Measurements from ENCODE around the gene STT3A. TPM values are rescaled to one million over a fixed set of nuclear protein-coding genes. Genes with fewer than 3 reads are reported as not detected.

Gene STT3A
- total RNA-seq, 1 experiment from 2014 or later = 156 TPM

- Histone ChIP-seq H3K4me3 (replicated peaks in 1 of 2; ENCODE audit: low read depth in 1 of 2, low read length in 2 of 2) (no peak overlapping the region), H3K79me2 (ENCODE audit: insufficient read depth, low read length) (0 out of 2 replicates have a peak, but pooled peaks cover 3% of the 10 kb centered on the region), H3K4me2 (ENCODE audit: low read length) (no peak overlapping the region), H3K9me2 (ENCODE audit: insufficient read depth) (no peaks in the 10 kb centered on the region), H3K9me3 (ENCODE audit: control insufficient read depth in 1 of 2, insufficient read depth in 1 of 2, low read depth in 1 of 2, low read length in 2 of 2) (no peaks in the 10 kb centered on the region), H2AFZ (ENCODE audit: low read depth, low read length, poor library complexity, severe bottlenecking) (no peak overlapping the region), H3K36me3 (ENCODE audit: control insufficient read depth in 1 of 2, insufficient read depth in 2 of 2, low read length in 2 of 2) (peaks cover 18 to 34% of the 10 kb centered on the region in 2 experiments), H3K27me3 (ENCODE audit: insufficient read depth, low read length) (no peaks in the 10 kb centered on the region), H3K4me1 (ENCODE audit: control insufficient read depth in 1 of 2, insufficient read depth in 2 of 2, low read length in 2 of 2) (no peaks in the 10 kb centered on the region), H3K27ac (ENCODE audit: low read depth, low read length) (no peak overlapping the region), H3K9ac (ENCODE audit: low read length) (no peak overlapping the region), H4K20me1 (ENCODE audit: insufficient read depth) (peaks cover 3% of the 10 kb centered on the region; the same call in 1 of the 2 replicates)
- ChIA-PET CTCF (no interaction called here), POLR2A (no interaction called here), RAD21 (ENCODE audit: low non-redundant PET in 1 of 2, low total read pairs in 2 of 2, uncharacterized antibody in 2 of 2, unreplicated experiment in 2 of 2) (no interaction called here)
- intact Hi-C loops (cut with micrococcal nuclease) = no loop called here
- TF ChIP-seq ZFX (IDR thresholded peaks at IDR 0.05) (no peak), ZBTB33 (IDR thresholded peaks at IDR 0.05; ENCODE audit: extremely low read depth, insufficient replicate concordance, low read length) (no peak), ZNF274 (IDR thresholded peaks at IDR 0.05; ENCODE audit: low read depth, low read length) (no peak), CBX3 (IDR thresholded peaks at IDR 0.05; ENCODE audit: low read depth) (no peak), POLR2A (IDR thresholded peaks at IDR 0.05; ENCODE audit: borderline replicate concordance, extremely low read depth, insufficient read depth, insufficient read length) (no peak), ELF1 (IDR thresholded peaks at IDR 0.05; ENCODE audit: borderline replicate concordance, low read depth) (no peak)
- BruUV-seq (replicated peaks) = no TSS peak
- no peak for ATAC-seq
- no peak for DNase-seq (ENCODE audit: low read depth, low spot score)
Measured at GRCh38 chr11:125638315-125638714, 45.7 kb downstream of the STT3A start.

GRCh38 chr11:125645871-125646270 is 53.2 kb downstream of the STT3A start:
- Histone ChIP-seq H4K20me1 (ENCODE audit: insufficient read depth) (no peaks in the 10 kb centered on the region), H3K79me2 (ENCODE audit: insufficient read depth, low read length) (peaks cover 22% of the 10 kb centered on the region), H3K9me2 (ENCODE audit: insufficient read depth) (no peaks in the 10 kb centered on the region), H3K9me3 (ENCODE audit: control insufficient read depth in 1 of 2, insufficient read depth in 1 of 2, low read depth in 1 of 2, low read length in 2 of 2) (no peaks in the 10 kb centered on the region), H3K4me1 (ENCODE audit: control insufficient read depth in 1 of 2, insufficient read depth in 2 of 2, low read length in 2 of 2) (no peaks in the 10 kb centered on the region), H3K9ac (ENCODE audit: low read length) (no peak overlapping the region), H2AFZ (ENCODE audit: low read depth, low read length, poor library complexity, severe bottlenecking) (no peak overlapping the region), H3K4me2 (ENCODE audit: low read length) (no peak overlapping the region), H3K4me3 (replicated peaks in 1 of 2; ENCODE audit: low read depth in 1 of 2, low read length in 2 of 2) (no peak overlapping the region), H3K27ac (ENCODE audit: low read depth, low read length) (no peak overlapping the region), H3K27me3 (ENCODE audit: insufficient read depth, low read length) (no peaks in the 10 kb centered on the region), H3K36me3 (ENCODE audit: control insufficient read depth in 1 of 2, insufficient read depth in 2 of 2, low read length in 2 of 2) (peaks cover 23 to 28% of the 10 kb centered on the region in 2 experiments)
- ATAC-seq (no peak), DNase-seq (ENCODE audit: low read depth, low spot score) (no peak)
- intact Hi-C loops (cut with micrococcal nuclease) = no loop called here
- BruUV-seq (replicated peaks) = no TSS peak
- TF ChIP-seq ELF1 (IDR thresholded peaks at IDR 0.05; ENCODE audit: borderline replicate concordance, low read depth) (no peak), REST (IDR thresholded peaks at IDR 0.05; ENCODE audit: low read depth) (no peak), ZFX (IDR thresholded peaks at IDR 0.05) (no peak), FOSL1 (IDR thresholded peaks at IDR 0.05; ENCODE audit: low read depth) (no peak), SIN3A (IDR thresholded peaks at IDR 0.05; ENCODE audit: low read depth) (no peak), MAX (IDR thresholded peaks at IDR 0.05) (no peak), POLR2AphosphoS5 (IDR thresholded peaks at IDR 0.05; ENCODE audit: low read depth, low read length) (no peak)
- CTCF ChIA-PET = no interaction called here
- POLR2A ChIA-PET = no interaction called here
- RAD21 ChIA-PET (ENCODE audit: low non-redundant PET in 1 of 2, low total read pairs in 2 of 2, uncharacterized antibody in 2 of 2, unreplicated experiment in 2 of 2) = no interaction called here
